Endothelial cell of umbilical vein (primary cell): Measurements from ENCODE around the gene HDAC9. TPM values are rescaled to one million over a fixed set of nuclear protein-coding genes. Genes with fewer than 3 reads are reported as not detected.

Experiments
- BruUV-seq: library from RNA; stranded (reverse); fragments of 400-500 nt; replicated peaks from 2 replicates; lab custom pipeline; 2021; lab: Mats Ljungman, UMichigan
- CTCF ChIA-PET: fragments of 300-600, 350-600 bp; sonication (Branson Sonifier 250); formaldehyde crosslinking; loops from one replicate; lab custom pipeline; 2021; ENCODE audit warnings: antibody characterized with exemption, inconsistent platforms; lab: Charles Lee
- POLR2A ChIA-PET: fragments of 300-600, 350-600 bp; sonication (Branson Sonifier 250); formaldehyde crosslinking; loops from one replicate; lab custom pipeline; 2021; ENCODE audit warnings: antibody characterized with exemption, inconsistent platforms; lab: Charles Lee
- DNase-seq: peaks from one replicate; pipeline ENCODE4 v3.0.0-alpha.2; 2011; ENCODE audit warnings: low read depth, low spot score
- FAIRE-seq: peaks from 2 replicates; lab custom pipeline; 2011; peaks lifted over from hg19 to GRCh38; lab: Jason Lieb, UNC
- H2AFZ ChIP-seq: 2 replicates; pipeline ENCODE4 v1.6.0; 2012; ENCODE audit warnings: low read depth, low read length, control low read depth, inconsistent platforms
- H3K27ac ChIP-seq: 2 replicates; pipeline ENCODE4 v1.5.1; 2011; ENCODE audit warnings: low read depth, mild to moderate bottlenecking, control low read depth, low read length, moderate library complexity; ENCODE audit not compliant: insufficient read depth
- H3K27me3 ChIP-seq, 2 experiments: 2 replicates each; pipeline versions ENCODE4 v1.6.0 to v1.6.1; 2011; ENCODE audit warnings: low read length in 2 of 2, mixed read lengths in 1 of 2; ENCODE audit not compliant: control insufficient read depth in 2 of 2, insufficient read depth in 2 of 2
- H3K36me3 ChIP-seq, 2 experiments: 2 replicates in 1 of 2; 3 replicates in 1 of 2; pipeline ENCODE4 v1.5.1; 2011; ENCODE audit warnings: low read length in 2 of 2, mild to moderate bottlenecking in 1 of 2, moderate library complexity in 1 of 2; ENCODE audit not compliant: control insufficient read depth in 2 of 2, insufficient read depth in 2 of 2; ENCODE audit errors: extremely low read depth in 1 of 2
- H3K4me1 ChIP-seq: 3 replicates; pipeline ENCODE4 v1.5.1; 2011; ENCODE audit warnings: mild to moderate bottlenecking, low read length; ENCODE audit not compliant: control insufficient read depth, insufficient read depth; ENCODE audit errors: extremely low read depth
- H3K4me2 ChIP-seq: 2 replicates; pipeline ENCODE4 v1.6.1; 2011; ENCODE audit warnings: low read length, control low read depth, mixed read lengths; ENCODE audit not compliant: insufficient read depth
- H3K4me3 ChIP-seq, 3 experiments: fragments of 200-600 bp in 1 of 3; sonication (generic), shearing (Covaris generic) in 1 of 3; replicated peaks in 1 of 3; 2 replicates each; pipeline ENCODE4 v1.5.1; 2011 to 2016; ENCODE audit warnings: control low read depth in 3 of 3, low read length in 3 of 3, mild to moderate bottlenecking in 2 of 3, inconsistent platforms in 1 of 3, low read depth in 1 of 3, moderate library complexity in 1 of 3; ENCODE audit not compliant: insufficient read depth in 1 of 3
- H3K79me2 ChIP-seq: 2 replicates; pipeline ENCODE4 v1.6.0; 2012; ENCODE audit warnings: low read length, inconsistent platforms; ENCODE audit not compliant: control insufficient read depth, insufficient read depth
- H3K9ac ChIP-seq: replicated peaks from 2 replicates; pipeline ENCODE3; 2011; ENCODE audit warnings: low read length, control low read depth; ENCODE audit not compliant: insufficient read depth; ENCODE audit errors: extremely low read depth
- H3K9me1 ChIP-seq: replicated peaks from 3 replicates; pipeline ENCODE4 v1.6.0; 2011; ENCODE audit warnings: mild to moderate bottlenecking, low read length; ENCODE audit not compliant: control insufficient read depth, insufficient read depth; ENCODE audit errors: extremely low read depth
- H3K9me3 ChIP-seq: replicated peaks from 2 replicates; pipeline ENCODE4 v1.5.1; 2012; ENCODE audit warnings: low read length, inconsistent platforms; ENCODE audit not compliant: control insufficient read depth, insufficient read depth
- H4K20me1 ChIP-seq: replicated peaks from 2 replicates; pipeline ENCODE3; 2011; ENCODE audit warnings: mild to moderate bottlenecking, low read length; ENCODE audit not compliant: control insufficient read depth, insufficient read depth; ENCODE audit errors: extremely low read depth
- EZH2 ChIP-seq: IDR thresholded peaks from 2 replicates; pipeline ENCODE4 v1.6.1; 2012; ENCODE audit warnings: borderline replicate concordance, low read depth, mild to moderate bottlenecking, moderate library complexity, low read length, inconsistent platforms; ENCODE audit not compliant: severe bottlenecking
- FOS ChIP-seq: IDR thresholded peaks from 2 replicates; pipeline ENCODE4 v1.6.1; 2011; ENCODE audit warnings: mild to moderate bottlenecking, low read length, moderate library complexity, borderline replicate concordance; ENCODE audit not compliant: insufficient read depth
- GATA2 ChIP-seq: IDR thresholded peaks from 2 replicates; pipeline ENCODE4 v1.7.0; 2011; ENCODE audit warnings: low read depth, mild to moderate bottlenecking, moderate library complexity, mixed read lengths, low read length; ENCODE audit not compliant: insufficient read length, insufficient read depth
- JUN ChIP-seq: IDR thresholded peaks from 2 replicates; pipeline ENCODE4 v1.6.1; 2011; ENCODE audit warnings: borderline replicate concordance, low read depth; ENCODE audit not compliant: insufficient read length, insufficient read depth
- MYC ChIP-seq: IDR thresholded peaks from one replicate; pipeline ENCODE4 v1.6.1; 2011; ENCODE audit warnings: mild to moderate bottlenecking, low read depth, low read length
- POLR2A ChIP-seq: IDR thresholded peaks from 2 replicates; pipeline ENCODE4 v1.6.1; 2012; ENCODE audit warnings: low read depth, mild to moderate bottlenecking, control low read depth, low read length
- dilution Hi-C: fragments of 300-500 bp; cut with MboI; formaldehyde crosslinking; loops from one replicate; pipeline ENCODE4 v1.15.0; 2019; ENCODE audit warnings: low sequenced_read_pairs; ENCODE audit not compliant: extremely low pct_ligation_motif_present
- intact Hi-C: fragments of 100-400 bp; cut with micrococcal nuclease; formaldehyde crosslinking; loops from one replicate; pipeline ENCODE4 v1.10.0; 2022
- polyA plus RNA-seq, 4 experiments: library from polyadenylated mRNA; depleted of rRNA in 3 of 4; stranded (reverse) in 3 of 4; unstranded in 1 of 4; fragments of >200 nt; gene quantifications; 2 replicates each; pipeline versions ENCODE4 v1.2.1 to v1.2.3, GENCODE V29; 2011 to 2012; ENCODE audit warnings: missing spikeins in 1 of 4
- total RNA-seq: library from RNA; stranded (reverse); gene quantifications from 2 replicates; pipeline ENCODE4 v1.2.3, GENCODE V29; 2021

HDAC9 gene
- total and polyA plus RNA-seq, 2 donors (not counting 3 experiments of a cell fraction or from before 2014, with no cell fraction given), result 1.8 to 11.6 TPM

GRCh38 chr7:18786196-18786727 lies 290.7 kb downstream of the HDAC9 start:
- DNase-seq (no peak), FAIRE-seq (no peak)
- no peaks in the 10 kb centered on the region for H3K27me3 ChIP-seq
- H3K9me3 ChIP-seq, result no peaks in the 10 kb centered on the region
- no peaks in the 10 kb centered on the region for H4K20me1 ChIP-seq
- H3K9me1 ChIP-seq, result no peaks in the 10 kb centered on the region
- no peak overlapping the region for H3K9ac ChIP-seq
- H3K79me2 ChIP-seq, result no peaks in the 10 kb centered on the region
- H3K36me3 ChIP-seq, result no peaks in the 10 kb centered on the region
- CTCF ChIA-PET, result no interaction called here
- dilution Hi-C loops, result no loop called here
- H2AFZ ChIP-seq, result no peak overlapping the region
- H3K4me1 ChIP-seq, result no peaks in the 10 kb centered on the region
- no peak overlapping the region for H3K4me2 ChIP-seq
- intact Hi-C loops, result no loop called here
- H3K4me3 ChIP-seq, result no peak overlapping the region
- TF ChIP-seq MYC (no peak), GATA2 (no peak), POLR2A (no peak), FOS (no peak)
- H3K27ac ChIP-seq, result no peak overlapping the region
- no TSS peak for BruUV-seq
- POLR2A ChIA-PET, result no interaction called here

GRCh38 chr7:18786796-18787195 lies 291.2 kb downstream of the HDAC9 start:
- H3K9me1 ChIP-seq, result no peaks in the 10 kb centered on the region
- intact Hi-C loops, result no loop called here
- H3K4me3 ChIP-seq, result no peak overlapping the region
- H3K4me2 ChIP-seq, result no peak overlapping the region
- no peaks in the 10 kb centered on the region for H4K20me1 ChIP-seq
- dilution Hi-C loops, result no loop called here
- no peaks in the 10 kb centered on the region for H3K4me1 ChIP-seq
- TF ChIP-seq MYC, result no peak
- TF ChIP-seq GATA2, result no peak
- TF ChIP-seq EZH2, result no peak
- TF ChIP-seq JUN, result no peak
- TF ChIP-seq FOS, result no peak
- no peak overlapping the region for H3K27ac ChIP-seq
- no peaks in the 10 kb centered on the region for H3K9me3 ChIP-seq
- DNase-seq (no peak), FAIRE-seq (no peak)
- BruUV-seq, result no TSS peak
- ChIA-PET CTCF (no interaction called here), POLR2A (no interaction called here)
- H2AFZ ChIP-seq, result no peak overlapping the region
- H3K9ac ChIP-seq, result no peak overlapping the region
- no peaks in the 10 kb centered on the region for H3K27me3 ChIP-seq
- no peaks in the 10 kb centered on the region for H3K36me3 ChIP-seq
- no peaks in the 10 kb centered on the region for H3K79me2 ChIP-seq
